CD14-positive monocyte (primary cell): ENCODE measurements around the gene ERICH4. TPM values are rescaled to one million over a fixed set of nuclear protein-coding genes. Genes with fewer than 3 reads are reported as not detected.
A peak's percentile ranks its signal among the peaks of the same experiment; 100 is the strongest.

Source experiments
- DNase-seq, 3 donors: peaks; one replicate each; pipeline ENCODE4 v3.0.0-alpha.2; 2011 to 2022
- H2AFZ ChIP-seq: 2 replicates; pipeline ENCODE4 v1.6.0; 2012; ENCODE audit warnings: mild to moderate bottlenecking, low read depth, low read length, inconsistent platforms; ENCODE audit not compliant: insufficient read depth, poor library complexity, severe bottlenecking
- H3K27ac ChIP-seq, 2 donors: 1 replicate in 1 of 2; 2 replicates in 1 of 2; pipeline ENCODE4 v1.5.1; 2012 to 2013; ENCODE audit warnings: low read length in 2 of 2, control low read depth in 1 of 2, inconsistent platforms in 1 of 2, low read depth in 1 of 2, mild to moderate bottlenecking in 1 of 2
- H3K27me3 ChIP-seq, 2 donors: one replicate each; pipeline versions ENCODE4 v1.6.0 to v1.6.1; 2011 to 2013; ENCODE audit warnings: low read length in 2 of 2; ENCODE audit not compliant: control insufficient read depth in 2 of 2, insufficient read depth in 2 of 2
- H3K36me3 ChIP-seq, 2 donors: replicated peaks in 1 of 2; 1 replicate in 1 of 2; 2 replicates in 1 of 2; pipeline versions ENCODE4 v1.5.1 to v1.6.1; 2012 to 2013; ENCODE audit warnings: low read length in 2 of 2, control low read depth in 1 of 2, inconsistent platforms in 1 of 2, mild to moderate bottlenecking in 1 of 2; ENCODE audit not compliant: insufficient read depth in 2 of 2, control insufficient read depth in 1 of 2
- H3K4me1 ChIP-seq, 2 donors: 1 replicate in 1 of 2; 2 replicates in 1 of 2; pipeline versions ENCODE4 v1.5.1 to v1.6.1; 2012 to 2013; ENCODE audit warnings: low read length in 2 of 2, control low read depth in 1 of 2, inconsistent platforms in 1 of 2, mild to moderate bottlenecking in 1 of 2, moderate library complexity in 1 of 2; ENCODE audit not compliant: insufficient read depth in 2 of 2, control insufficient read depth in 1 of 2
- H3K4me2 ChIP-seq: replicated peaks from 2 replicates; pipeline ENCODE3; 2012; ENCODE audit warnings: low read length, moderate library complexity, mild to moderate bottlenecking; ENCODE audit not compliant: poor library complexity, severe bottlenecking; ENCODE audit errors: extremely low read depth
- H3K4me3 ChIP-seq, 3 experiments: fragments of 200-600 bp in 1 of 3; sonication (generic) in 1 of 3; replicated peaks in 1 of 3; 1 replicate in 2 of 3; 2 replicates in 1 of 3; pipeline ENCODE4 v1.5.1; 2011 to 2013; ENCODE audit warnings: low read length in 3 of 3, mild to moderate bottlenecking in 3 of 3, control low read depth in 2 of 3, low read depth in 2 of 3, inconsistent platforms in 1 of 3, moderate library complexity in 1 of 3
- H3K79me2 ChIP-seq: 2 replicates; pipeline ENCODE4 v1.6.0; 2012; ENCODE audit warnings: mild to moderate bottlenecking, control low read depth, inconsistent platforms, low read length, moderate library complexity; ENCODE audit not compliant: insufficient read depth
- H3K9ac ChIP-seq: 2 replicates; pipeline ENCODE4 v1.6.0; 2017; ENCODE audit warnings: low read length, mild to moderate bottlenecking; ENCODE audit not compliant: insufficient read depth, poor library complexity, severe bottlenecking
- H3K9me3 ChIP-seq, 2 donors: replicated peaks in 1 of 2; 1 replicate in 1 of 2; 2 replicates in 1 of 2; pipeline versions ENCODE4 v1.5.1 to v1.6.1; 2012 to 2013; ENCODE audit warnings: low read length in 2 of 2, control low read depth in 1 of 2; ENCODE audit not compliant: control insufficient read depth in 1 of 2, insufficient read depth in 1 of 2
- H4K20me1 ChIP-seq: 2 replicates; pipeline ENCODE4 v1.6.0; 2012; ENCODE audit warnings: mild to moderate bottlenecking, low read length, control low read depth, moderate library complexity; ENCODE audit not compliant: insufficient read depth
- H3K27ac Mint-ChIP-seq, 7 donors: one replicate each; pipeline ENCODE4 v1.8.0; 2020; ENCODE audit warnings: mild to moderate bottlenecking in 7 of 7, mixed read lengths in 7 of 7, moderate library complexity in 6 of 7, inconsistent platforms in 2 of 7
- H3K27me3 Mint-ChIP-seq, 3 donors: one replicate each; pipeline ENCODE4 v1.8.0; 2021 to 2022; ENCODE audit warnings: low read depth in 3 of 3, mild to moderate bottlenecking in 3 of 3, mixed read lengths in 3 of 3, moderate library complexity in 3 of 3, inconsistent platforms in 1 of 3
- H3K36me3 Mint-ChIP-seq, 2 donors: one replicate each; pipeline ENCODE4 v1.8.0; 2020; ENCODE audit warnings: mixed read lengths in 2 of 2, inconsistent platforms in 1 of 2, mild to moderate bottlenecking in 1 of 2
- H3K4me1 Mint-ChIP-seq: one replicate; pipeline ENCODE4 v1.8.0; 2020; ENCODE audit warnings: mild to moderate bottlenecking, mixed read lengths
- H3K4me3 Mint-ChIP-seq, 2 donors: one replicate each; pipeline ENCODE4 v1.8.0; 2020; ENCODE audit warnings: mild to moderate bottlenecking in 2 of 2, mixed read lengths in 2 of 2, moderate library complexity in 1 of 2
- H3K9me3 Mint-ChIP-seq, 7 donors: one replicate each; pipeline ENCODE4 v1.8.0; 2020 to 2022; ENCODE audit warnings: mixed read lengths in 7 of 7, mild to moderate bottlenecking in 6 of 7, moderate library complexity in 6 of 7, inconsistent platforms in 2 of 7
- CTCF ChIP-seq: fragments of 200-600 bp; IDR thresholded peaks from one replicate; pipeline ENCODE4 v1.8.0; 2022; ENCODE audit warnings: antibody characterized with exemption, mild to moderate bottlenecking
- WGBS: methylation state at CpG from one replicate; pipeline ENCODE4 v1.1.5; 2013; ENCODE audit warnings: missing lambda C conversion rate; ENCODE audit not compliant: insufficient coverage; 5-methylcytosine and 5-hydroxymethylcytosine counted together
- intact Hi-C, 2 donors: fragments of 100-400 bp; cut with micrococcal nuclease; formaldehyde crosslinking; loops; one replicate each; pipeline versions ENCODE4 v1.15.0 to v1.15.1; 2023
- polyA plus RNA-seq, 3 donors: library from polyadenylated mRNA; depleted of rRNA in 1 of 3; unstranded in 2 of 3; stranded (reverse) in 1 of 3; fragments of 300-500 nt in 2 of 3; fragments of >200 nt in 1 of 3; fragmentation: Illumina TruSeq in 2 of 3; gene quantifications; 1 replicate in 2 of 3; 2 replicates in 1 of 3; pipeline ENCODE4 v1.2.3, GENCODE V29; 2012 to 2021

Gene ERICH4
- polyA plus RNA-seq, 3 donors = 0.09 TPM; not detected in 2

- Histone ChIP-seq H4K20me1 (peaks cover 36% of the 10 kb centered on the region), H3K27ac (peak overlapping the region; percentile 73 to 77), H3K4me3 (peak overlapping the region; percentile 61 to 85 (median 75)), H3K79me2 (peaks cover 69% of the 10 kb centered on the region), H3K36me3 (peaks cover 41 to 43% of the 10 kb centered on the region in 2 donors), H3K4me1 (peaks cover 64 to 72% of the 10 kb centered on the region in 2 donors), H3K27me3 (no peaks in the 10 kb centered on the region), H3K4me2 (peak overlapping the region; percentile 87), H3K9ac (peak overlapping the region; percentile 71), H3K9me3 (no peaks in the 10 kb centered on the region), H2AFZ (peak overlapping the region; percentile 77)
- Mint-ChIP-seq H3K36me3 (peaks cover 34 to 55% of the 10 kb centered on the region in 2 donors), H3K27ac (peak overlapping the region; percentile 86 to 97 (median 91)), H3K27me3 (peaks cover 0 to 1% (median 0%) of the 10 kb centered on the region in 3 donors), H3K4me1 (peaks cover 57% of the 10 kb centered on the region), H3K4me3 (peak overlapping the region; percentile 94 to 98), H3K9me3 (no peaks in the 10 kb centered on the region)
- intact Hi-C loops = loop anchor here in 1 of 2 donors (10.0 kb wide), 1 partner anchor 53 kb away; the partner anchor contains the start of gene TMEM91
- TF ChIP-seq CTCF = no peak
- peak in 2 of 3 donors; percentile 34 to 35 for DNase-seq
- 0% methylated on average over 14 of the region's 23 CpGs for WGBS
Observed at GRCh38 chr19:41427647-41428480, 15.1 kb upstream of the ERICH4 start.

GRCh38 chr19:41428481-41428859 lies 14.5 kb upstream of the ERICH4 start:
- intact Hi-C loops = loop anchor here in 1 of 2 donors (10.0 kb wide), 1 partner anchor 54 kb away; the partner anchor contains the start of gene TMEM91
- Histone ChIP-seq H4K20me1 (peaks cover 34% of the 10 kb centered on the region), H3K9me3 (no peaks in the 10 kb centered on the region), H3K9ac (peak overlapping the region; percentile 71), H3K4me2 (peak overlapping the region; percentile 87), H3K27me3 (no peaks in the 10 kb centered on the region), H3K27ac (peak overlapping the region; percentile 73 to 77), H3K36me3 (peaks cover 37 to 41% of the 10 kb centered on the region in 2 donors), H2AFZ (no peak overlapping the region), H3K4me1 (peaks cover 60 to 67% of the 10 kb centered on the region in 2 donors), H3K79me2 (peaks cover 69% of the 10 kb centered on the region), H3K4me3 (peak overlapping the region; percentile 61 to 85 (median 75))
- WGBS = 0% methylated on average over 1 of the region's 1 CpG
- Mint-ChIP-seq H3K4me3 (peak overlapping the region; percentile 94 to 98), H3K4me1 (peaks cover 56% of the 10 kb centered on the region), H3K27ac (peak overlapping the region in 6 of 7 donors; percentile 39 to 97 (median 90)), H3K27me3 (peaks cover 0 to 1% (median 0%) of the 10 kb centered on the region in 3 donors), H3K9me3 (no peaks in the 10 kb centered on the region), H3K36me3 (peaks cover 34 to 55% of the 10 kb centered on the region in 2 donors)
- no peak for TF ChIP-seq CTCF
- DNase-seq = no peak
